ENCODE measurements around the gene DSE.

DSE gene

GRCh38 chr6:116409756-116410155 is 39.0 kb downstream of the DSE start:
- TF ChIP-seq CREB1 (IDR thresholded peaks at IDR 0.05; ENCODE audit: low read depth) = no peak
- no peak for TF ChIP-seq REST (IDR thresholded peaks at IDR 0.05; ENCODE audit: low read depth)
- no peak for TF ChIP-seq TAF1 (IDR thresholded peaks at IDR 0.05; ENCODE audit: low read depth)
- no peak for TF ChIP-seq NFIC (IDR thresholded peaks at IDR 0.05)
- TF ChIP-seq FOXM1 (IDR thresholded peaks at IDR 0.05; ENCODE audit: borderline replicate concordance, low read depth) = no peak
- no peak for TF ChIP-seq TCF12 (IDR thresholded peaks at IDR 0.05; ENCODE audit: low read depth)
- no peak for TF ChIP-seq YY1 (IDR thresholded peaks at IDR 0.05; ENCODE audit: low read depth)
- no peak for TF ChIP-seq USF1 (IDR thresholded peaks at IDR 0.05)
- TF ChIP-seq EP300 (IDR thresholded peaks at IDR 0.05; ENCODE audit: borderline replicate concordance) = no peak
- TF ChIP-seq CEBPB (IDR thresholded peaks at IDR 0.05) = no peak
- no peak for TF ChIP-seq ZBTB7A (IDR thresholded peaks at IDR 0.05; ENCODE audit: low read depth)
- no peak for TF ChIP-seq MAX (IDR thresholded peaks at IDR 0.05)
- TF ChIP-seq TEAD4 (IDR thresholded peaks at IDR 0.05) = no peak
- no peak for TF ChIP-seq EGR1 (IDR thresholded peaks at IDR 0.05)
- TF ChIP-seq RAD21 (IDR thresholded peaks at IDR 0.05; ENCODE audit: low read depth) = no peak

- TF ChIP-seq NFIC (IDR thresholded peaks at IDR 0.05) (no peak), YY1 (IDR thresholded peaks at IDR 0.05; ENCODE audit: low read depth) (no peak), TEAD4 (IDR thresholded peaks at IDR 0.05) (no peak), TCF12 (IDR thresholded peaks at IDR 0.05; ENCODE audit: low read depth) (no peak), CEBPB (IDR thresholded peaks at IDR 0.05) (no peak), CREB1 (IDR thresholded peaks at IDR 0.05; ENCODE audit: low read depth) (no peak), EP300 (IDR thresholded peaks at IDR 0.05; ENCODE audit: borderline replicate concordance) (no peak), TAF1 (IDR thresholded peaks at IDR 0.05; ENCODE audit: low read depth) (no peak), RAD21 (IDR thresholded peaks at IDR 0.05; ENCODE audit: low read depth) (no peak), EGR1 (IDR thresholded peaks at IDR 0.05) (no peak), REST (IDR thresholded peaks at IDR 0.05; ENCODE audit: low read depth) (no peak), USF1 (IDR thresholded peaks at IDR 0.05) (no peak), MAX (IDR thresholded peaks at IDR 0.05) (no peak), FOXM1 (IDR thresholded peaks at IDR 0.05; ENCODE audit: borderline replicate concordance, low read depth) (no peak), ZBTB7A (IDR thresholded peaks at IDR 0.05; ENCODE audit: low read depth) (no peak)
Measured at GRCh38 chr6:116411284-116411623, 40.5 kb downstream of the DSE start.

- no peak for TF ChIP-seq CEBPB (IDR thresholded peaks at IDR 0.05)
- no peak for TF ChIP-seq NFIC (IDR thresholded peaks at IDR 0.05)
- TF ChIP-seq ZBTB7A (IDR thresholded peaks at IDR 0.05; ENCODE audit: low read depth) = no peak
- TF ChIP-seq TAF1 (IDR thresholded peaks at IDR 0.05; ENCODE audit: low read depth) = no peak
- no peak for TF ChIP-seq MAX (IDR thresholded peaks at IDR 0.05)
- no peak for TF ChIP-seq CREB1 (IDR thresholded peaks at IDR 0.05; ENCODE audit: low read depth)
- TF ChIP-seq REST (IDR thresholded peaks at IDR 0.05; ENCODE audit: low read depth) = no peak
- no peak for TF ChIP-seq YY1 (IDR thresholded peaks at IDR 0.05; ENCODE audit: low read depth)
- no peak for TF ChIP-seq EP300 (IDR thresholded peaks at IDR 0.05; ENCODE audit: borderline replicate concordance)
- TF ChIP-seq USF1 (IDR thresholded peaks at IDR 0.05) = no peak
- TF ChIP-seq FOXM1 (IDR thresholded peaks at IDR 0.05; ENCODE audit: borderline replicate concordance, low read depth) = no peak
- no peak for TF ChIP-seq TCF12 (IDR thresholded peaks at IDR 0.05; ENCODE audit: low read depth)
- TF ChIP-seq EGR1 (IDR thresholded peaks at IDR 0.05) = no peak
- TF ChIP-seq RAD21 (IDR thresholded peaks at IDR 0.05; ENCODE audit: low read depth) = no peak
- no peak for TF ChIP-seq TEAD4 (IDR thresholded peaks at IDR 0.05)
Measured at GRCh38 chr6:116412270-116412669, 41.5 kb downstream of the DSE start.
